NOMO-1 treated with dmso at 0.1 percent for 144 hours (cell line): Measurements from ENCODE around the gene MAGOHB.
"Not testable (repeated sequence)": the region's sequence is repeated elsewhere in the genome, so short reads cannot be mapped to it uniquely, and the experiment has no call there.

Source experiments
- DNase-seq: peaks from one replicate; lab custom pipeline; 2025; ENCODE audit not compliant: unreplicated experiment; lab: John Stamatoyannopoulos, UW

MAGOHB gene

GRCh38 chr12:10613349-10614055 lies at the start of gene MAGOHB:
Gene MAGOHB (minus strand): TSS chr12:10613609. CDS start chr12:10613532, 77 bp downstream.
- DNase-seq: peak; percentile 95

- no peak for DNase-seq
These were observed 47.9 kb upstream of the MAGOHB start for GRCh38 chr12:10661338-10661737.

DNA sequence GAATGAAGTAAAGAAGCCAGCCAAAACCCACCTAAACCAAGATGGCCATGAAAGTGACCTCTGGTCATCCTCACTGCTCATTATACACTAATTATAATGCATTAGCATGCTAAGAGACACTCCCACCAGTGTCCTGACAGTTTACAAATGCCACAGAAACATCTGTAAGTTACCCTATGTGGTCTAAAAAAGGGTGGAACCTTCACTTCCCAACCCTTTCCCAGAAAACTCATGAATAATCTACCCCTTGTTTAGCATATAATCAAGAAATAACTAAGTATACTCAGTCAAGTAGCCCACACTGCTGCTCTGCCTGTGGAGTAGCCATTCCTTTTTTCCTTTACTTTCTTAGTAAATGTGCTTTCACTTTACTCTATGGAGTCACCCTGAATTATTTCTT lies 40.6 kb upstream of the MAGOHB start:
- no peak for DNase-seq

DNA sequence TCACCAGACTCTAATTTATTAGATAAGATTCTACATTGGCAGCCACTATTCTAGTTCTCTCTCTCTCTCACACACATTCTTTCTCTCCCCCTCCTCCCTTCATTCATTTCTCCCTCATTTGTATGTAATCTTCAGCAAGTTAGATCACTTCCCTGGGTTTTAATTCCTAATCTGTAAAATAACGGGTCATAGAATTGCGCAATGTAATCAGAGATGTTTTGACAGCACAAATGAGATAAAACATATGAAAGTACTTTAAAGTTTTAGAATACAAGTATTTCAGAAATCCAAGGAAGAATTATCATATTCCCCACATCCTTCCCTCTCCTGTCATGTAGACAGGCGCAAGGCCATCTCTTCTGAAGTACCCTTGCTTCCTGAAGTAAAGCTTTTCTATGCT lies 38.8 kb upstream of the MAGOHB start:
- no peak for DNase-seq

- not testable (repeated sequence) for DNase-seq
These were observed 33.2 kb upstream of the MAGOHB start for GRCh38 chr12:10646576-10646975.

DNA sequence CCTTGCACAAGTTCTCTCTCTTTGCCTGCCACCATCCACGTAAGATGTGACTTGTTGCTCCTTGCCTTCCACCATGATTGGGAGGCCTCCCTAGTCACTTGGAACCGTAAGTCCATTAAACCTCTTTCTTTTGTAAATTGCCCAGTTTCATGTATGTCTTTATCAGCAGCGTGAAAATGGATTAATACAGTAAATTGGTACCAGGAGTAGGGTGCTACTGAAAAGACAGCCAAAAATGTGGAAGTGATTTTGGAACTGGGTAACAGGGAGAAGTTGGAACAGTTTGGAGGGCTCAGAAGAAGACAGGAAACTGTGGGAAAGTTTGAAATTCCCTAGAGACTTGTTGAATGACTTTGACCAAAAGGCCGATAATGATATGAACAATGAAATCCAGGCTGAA lies 32.5 kb upstream of the MAGOHB start:
- no peak for DNase-seq

DNA sequence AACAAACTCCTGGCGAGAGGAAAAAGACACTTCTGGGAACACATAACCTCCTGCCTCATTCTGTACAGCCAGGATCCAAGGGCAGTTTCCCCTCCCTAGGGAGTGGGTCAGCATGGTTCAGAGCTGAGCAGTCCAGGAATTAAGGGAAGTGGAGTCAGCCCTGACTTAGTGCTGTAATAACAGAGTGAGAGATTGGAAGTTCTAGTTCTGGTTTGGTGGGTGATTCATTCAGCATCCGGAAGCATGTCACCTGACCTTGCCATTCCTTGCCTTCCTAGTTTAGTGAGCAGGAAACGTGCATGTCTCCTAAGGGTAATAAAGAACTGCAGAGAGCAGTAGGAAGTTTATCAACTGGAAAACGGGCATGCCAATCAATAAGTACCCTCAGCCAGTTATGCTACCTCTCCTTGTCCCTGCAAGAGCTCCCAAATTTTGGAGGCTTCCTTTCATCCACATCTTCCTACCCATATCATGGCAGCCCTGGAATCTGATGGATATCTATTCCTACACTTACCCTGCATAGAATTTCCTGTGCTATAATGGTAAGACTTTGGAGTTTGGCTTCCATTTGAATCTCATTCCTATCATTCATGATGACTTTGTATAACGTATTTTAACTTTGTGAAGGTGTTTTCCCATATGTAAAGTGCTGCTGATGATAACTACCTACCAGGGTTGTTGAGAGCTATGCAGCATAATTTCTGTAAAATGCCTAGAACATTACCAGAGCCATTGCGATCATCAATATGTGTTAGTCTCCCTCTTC lies 28.5 kb upstream of the MAGOHB start:
- DNase-seq: no peak

GRCh38 chr12:10638728-10639127 lies 25.3 kb upstream of the MAGOHB start:
- DNase-seq: no peak

- no peak for DNase-seq
These were observed 23.2 kb upstream of the MAGOHB start for GRCh38 chr12:10636611-10637010.

- DNase-seq: no peak
These were observed 22.7 kb upstream of the MAGOHB start for GRCh38 chr12:10636124-10636523.

- DNase-seq: no peak
These were observed 21.9 kb upstream of the MAGOHB start for GRCh38 chr12:10635306-10635705.

GRCh38 chr12:10634427-10634826 lies 21.0 kb upstream of the MAGOHB start:
- no peak for DNase-seq

- no peak for DNase-seq
These were observed 20.1 kb upstream of the MAGOHB start for GRCh38 chr12:10633541-10633940.

- DNase-seq: no peak
These were observed 18.8 kb upstream of the MAGOHB start for GRCh38 chr12:10632226-10632625.

GRCh38 chr12:10624605-10625004 lies 11.2 kb upstream of the MAGOHB start:
- no peak for DNase-seq

DNA sequence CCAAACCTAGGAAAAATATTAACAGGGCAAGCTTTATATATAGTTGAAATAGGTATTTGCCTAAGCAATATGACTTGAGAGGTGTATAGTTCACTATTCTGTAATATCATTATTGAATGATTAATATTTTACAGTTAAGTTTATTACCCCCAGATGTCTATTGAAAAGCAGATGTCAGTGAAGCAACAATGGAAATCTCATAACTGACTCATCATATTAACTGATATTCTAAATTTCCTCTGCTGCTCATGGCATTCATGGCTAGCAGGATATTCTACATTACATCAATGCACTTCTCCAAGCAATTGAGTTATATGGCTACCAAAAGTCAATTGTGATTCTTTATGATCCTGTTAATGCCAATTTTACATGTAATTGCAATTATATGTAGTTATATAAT lies 9.7 kb upstream of the MAGOHB start:
- no peak for DNase-seq

DNA sequence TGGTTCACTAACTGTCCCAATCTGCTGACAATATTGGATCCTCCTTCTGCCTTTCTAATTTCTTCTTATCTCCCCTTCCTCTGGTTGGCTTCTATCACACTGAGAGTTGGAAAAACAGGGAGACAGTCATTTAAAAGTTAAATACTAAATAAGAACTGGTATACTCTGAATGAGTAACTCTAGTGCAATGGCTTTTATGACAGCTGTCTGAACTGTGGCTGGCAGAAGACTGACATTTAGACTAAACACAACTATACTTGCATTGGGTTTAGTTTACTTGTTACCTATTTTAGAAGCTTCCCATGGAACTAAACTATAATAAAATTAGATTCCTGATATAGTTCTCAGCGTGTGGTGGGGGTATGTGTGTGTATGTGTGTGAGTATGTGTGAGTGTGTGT lies 7.9 kb upstream of the MAGOHB start:
- DNase-seq: no peak

GRCh38 chr12:10620078-10620779 lies 6.8 kb upstream of the MAGOHB start:
- DNase-seq: no peak

DNA sequence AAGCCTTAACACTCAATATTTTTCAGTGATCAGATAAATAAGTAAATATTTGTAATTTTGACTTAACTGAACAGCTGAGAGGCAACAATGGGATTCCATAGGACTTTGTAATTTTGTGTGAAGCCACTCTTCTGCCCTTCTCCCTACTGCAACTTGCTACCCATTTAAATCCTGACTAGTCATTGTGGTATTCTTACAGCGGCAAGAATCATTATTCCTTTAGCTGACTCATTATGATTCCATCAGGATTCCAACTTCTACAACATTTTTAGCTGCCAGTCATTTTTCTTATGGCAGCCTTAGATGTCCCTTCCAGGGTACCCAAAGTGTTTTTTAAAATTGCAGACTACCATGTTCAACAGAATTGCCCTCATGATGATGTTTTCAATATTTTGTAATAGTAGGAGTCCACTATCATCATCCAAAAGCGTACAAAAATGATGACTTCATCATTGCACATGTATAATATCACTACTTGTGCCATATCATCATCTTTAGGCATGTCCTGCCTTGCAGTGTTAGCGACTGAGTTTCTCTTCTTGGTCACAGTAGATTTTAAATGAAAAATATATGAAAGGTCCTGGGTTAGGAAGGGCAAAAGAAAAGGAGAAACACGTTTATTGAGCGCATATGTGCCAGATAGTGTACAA lies 5.1 kb upstream of the MAGOHB start:
- DNase-seq: no peak

DNA sequence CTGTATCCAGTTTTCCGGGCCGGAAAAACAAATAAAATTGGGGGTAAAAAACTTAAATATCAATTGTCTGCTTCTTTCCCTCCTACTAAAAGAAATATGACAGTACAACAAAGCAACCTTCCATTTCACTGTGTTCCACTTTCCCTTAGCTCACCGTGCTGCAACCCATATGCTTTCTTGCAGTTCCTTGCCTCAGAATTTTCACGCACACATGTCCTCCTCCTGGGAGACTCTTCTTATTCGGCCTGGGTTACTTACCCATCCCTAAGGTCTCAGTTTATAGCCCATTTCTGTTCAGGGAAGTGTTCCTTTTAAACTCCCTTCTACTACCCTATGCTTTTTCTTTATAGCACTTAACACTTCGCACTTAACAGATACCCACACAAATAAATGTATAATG lies 4.5 kb upstream of the MAGOHB start:
- no peak for DNase-seq

DNA sequence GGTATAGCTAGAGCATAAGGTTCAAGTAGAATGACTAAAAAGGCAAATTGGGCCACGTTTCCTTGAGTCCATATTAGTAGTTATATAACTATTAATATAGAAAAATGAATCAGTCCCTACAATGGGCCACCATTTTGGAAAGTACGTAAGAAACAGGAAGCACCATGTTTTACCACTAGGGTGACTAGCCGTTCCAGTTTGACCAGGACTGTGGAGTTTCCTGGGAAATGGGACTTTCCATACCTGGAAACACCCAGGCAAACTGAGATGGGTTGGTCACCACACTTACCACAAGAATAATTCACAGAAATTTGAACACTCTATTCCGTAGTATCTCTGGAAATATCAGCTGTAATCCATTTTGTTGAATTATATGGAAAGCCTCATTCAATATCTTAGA lies 2.1 kb upstream of the MAGOHB start:
- DNase-seq: no peak

DNA sequence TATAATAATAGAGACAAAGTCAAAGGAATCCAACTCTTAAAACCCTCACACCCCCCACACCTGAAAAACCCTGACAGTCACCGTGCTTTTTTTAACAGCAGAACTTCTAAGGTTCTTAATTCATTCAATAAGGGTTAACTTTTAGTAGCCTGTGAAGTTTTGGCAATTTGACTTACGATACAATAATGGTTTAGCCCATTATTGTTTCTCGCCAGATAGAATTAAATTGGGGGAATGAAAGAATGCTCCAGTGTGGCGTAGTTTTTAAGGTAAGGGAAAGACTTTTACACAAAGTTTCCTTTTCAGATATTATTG lies 604 bp upstream of the MAGOHB start:
- no peak for DNase-seq
